Osteocyte (in vitro differentiated cells): ENCODE results near the gene KDM4B. TPM values are rescaled to one million over a fixed set of nuclear protein-coding genes. Genes with fewer than 3 reads are reported as not detected.

Source experiments
- DNase-seq: peaks from one replicate; pipeline ENCODE4 v3.0.0; 2021; ENCODE audit warnings: mixed read lengths; ENCODE audit not compliant: unreplicated experiment; ENCODE audit errors: extremely low spot score
- H3K27ac Mint-ChIP-seq: one replicate; pipeline ENCODE4 v1.8.0; 2021; ENCODE audit warnings: mild to moderate bottlenecking, mixed read lengths; ENCODE audit not compliant: unreplicated experiment
- H3K27me3 Mint-ChIP-seq: one replicate; pipeline ENCODE4 v1.8.0; 2021; ENCODE audit warnings: mixed read lengths; ENCODE audit not compliant: unreplicated experiment
- H3K36me3 Mint-ChIP-seq: one replicate; pipeline ENCODE4 v1.8.0; 2021; ENCODE audit warnings: mixed read lengths; ENCODE audit not compliant: unreplicated experiment
- H3K4me1 Mint-ChIP-seq: one replicate; pipeline ENCODE4 v1.8.0; 2021; ENCODE audit warnings: mixed read lengths; ENCODE audit not compliant: unreplicated experiment
- H3K4me3 Mint-ChIP-seq: one replicate; pipeline ENCODE4 v1.8.0; 2021; ENCODE audit warnings: mild to moderate bottlenecking, moderate library complexity, mixed read lengths; ENCODE audit not compliant: unreplicated experiment
- H3K9me3 Mint-ChIP-seq: one replicate; pipeline ENCODE4 v1.8.0; 2021; ENCODE audit warnings: mixed read lengths; ENCODE audit not compliant: unreplicated experiment
- CTCF ChIP-seq: fragments of 200-600 bp; sonication (generic); IDR thresholded peaks from 2 replicates; pipeline ENCODE4 v1.5.0; 2021; ENCODE audit warnings: antibody characterized with exemption, mild to moderate bottlenecking, moderate library complexity
- total RNA-seq: library from RNA; stranded (reverse); gene quantifications from 2 replicates; pipeline ENCODE4 v1.2.1, GENCODE V29; 2021

Gene KDM4B
- total RNA-seq, 1 donor from 2014 or later: 49.0 TPM

GRCh38 chr19:5016268-5016667, 47.4 kb downstream of the KDM4B start:
- Mint-ChIP-seq H3K4me1 (peaks cover 18% of the 10 kb centered on the region), H3K27me3 (no peaks in the 10 kb centered on the region), H3K36me3 (peaks cover 6% of the 10 kb centered on the region), H3K4me3 (no peak overlapping the region), H3K27ac (no peak overlapping the region), H3K9me3 (no peaks in the 10 kb centered on the region)
- no peak for DNase-seq
- no peak for TF ChIP-seq CTCF

GRCh38 chr19:5016781-5017180, 47.9 kb downstream of the KDM4B start:
- DNase-seq: no peak
- Mint-ChIP-seq H3K9me3 (no peaks in the 10 kb centered on the region), H3K4me1 (peaks cover 18% of the 10 kb centered on the region), H3K4me3 (no peak overlapping the region), H3K36me3 (peaks cover 6% of the 10 kb centered on the region), H3K27ac (no peak overlapping the region), H3K27me3 (no peaks in the 10 kb centered on the region)
- no peak for TF ChIP-seq CTCF

GRCh38 chr19:5017235-5017634, 48.3 kb downstream of the KDM4B start:
- no peak overlapping the region for H3K4me3 Mint-ChIP-seq
- no peaks in the 10 kb centered on the region for H3K9me3 Mint-ChIP-seq
- H3K27ac Mint-ChIP-seq: no peak overlapping the region
- peaks cover 6% of the 10 kb centered on the region for H3K36me3 Mint-ChIP-seq
- H3K27me3 Mint-ChIP-seq: no peaks in the 10 kb centered on the region
- no peak for DNase-seq
- H3K4me1 Mint-ChIP-seq: peaks cover 16% of the 10 kb centered on the region
- no peak for TF ChIP-seq CTCF

GRCh38 chr19:5018224-5019015, 49.5 kb downstream of the KDM4B start:
- no peak for DNase-seq
- Mint-ChIP-seq H3K36me3 (peaks cover 6% of the 10 kb centered on the region), H3K27me3 (no peaks in the 10 kb centered on the region), H3K4me3 (no peak overlapping the region), H3K27ac (no peak overlapping the region), H3K4me1 (peaks cover 20% of the 10 kb centered on the region), H3K9me3 (no peaks in the 10 kb centered on the region)
- no peak for TF ChIP-seq CTCF

- peaks cover 27% of the 10 kb centered on the region for H3K4me1 Mint-ChIP-seq
- DNase-seq: no peak
- peaks cover 6% of the 10 kb centered on the region for H3K36me3 Mint-ChIP-seq
- no peak for TF ChIP-seq CTCF
- H3K4me3 Mint-ChIP-seq: no peak overlapping the region
- H3K9me3 Mint-ChIP-seq: no peaks in the 10 kb centered on the region
- H3K27ac Mint-ChIP-seq: no peak overlapping the region
- no peaks in the 10 kb centered on the region for H3K27me3 Mint-ChIP-seq
Measured at GRCh38 chr19:5020368-5020767, 51.5 kb downstream of the KDM4B start.
